Measurements from ENCODE around the gene ZDHHC23.

The ZDHHC23 gene

GRCh38 chr3:113948015-113948917 lies 453 bp downstream of the ZDHHC23 start:
- Histone ChIP-seq H3K27me3 (ENCODE audit: control insufficient read depth, low read length) (no peaks in the 10 kb centered on the region), H3K27ac (ENCODE audit: low read depth, low read length) (no peak overlapping the region), H3K4me1 (ENCODE audit: control insufficient read depth, low read length) (peaks cover 24% of the 10 kb centered on the region), H3K79me2 (ENCODE audit: control insufficient read depth, low read length) (no peaks in the 10 kb centered on the region), H3K9me2 (replicated peaks; ENCODE audit: control insufficient read depth, low read length) (no peaks in the 10 kb centered on the region), H3F3A (ENCODE audit: control insufficient read depth, insufficient read depth) (peaks cover 6% of the 10 kb centered on the region; the same call in 1 of the 2 replicates), H3K4me2 (ENCODE audit: low read length) (peak overlapping the region; percentile 89), H4K20me1 (ENCODE audit: control insufficient read depth, insufficient read depth, low read depth, low read length) (no peaks in the 10 kb centered on the region), H3K36me3 (ENCODE audit: control insufficient read depth, low read length) (peaks cover 23% of the 10 kb centered on the region), H3K4me3 (ENCODE audit: low read length) (peak overlapping the region; percentile 89), H3K9me3 (ENCODE audit: control insufficient read depth, insufficient read depth, low read length) (no peaks in the 10 kb centered on the region)
- no peak for TF ChIP-seq EZH2phosphoT487 (IDR thresholded peaks at IDR 0.05; ENCODE audit: borderline replicate concordance, low read length)
- no peak for TF ChIP-seq CTCF (IDR thresholded peaks at IDR 0.05; ENCODE audit: low read depth, low read length, poor library complexity, severe bottlenecking)

- Histone ChIP-seq H3K36me3 (ENCODE audit: control insufficient read depth, low read length) (peaks cover 63% of the 10 kb centered on the region), H3K4me2 (ENCODE audit: low read length) (no peak overlapping the region), H3F3A (ENCODE audit: control insufficient read depth, insufficient read depth) (0 out of 2 replicates have a peak, but pooled peaks cover 3% of the 10 kb centered on the region), H3K27ac (ENCODE audit: low read depth, low read length) (no peak overlapping the region), H3K4me3 (ENCODE audit: low read length) (no peak overlapping the region), H3K9me2 (replicated peaks; ENCODE audit: control insufficient read depth, low read length) (no peaks in the 10 kb centered on the region), H3K4me1 (ENCODE audit: control insufficient read depth, low read length) (peaks cover 12% of the 10 kb centered on the region), H3K27me3 (ENCODE audit: control insufficient read depth, low read length) (no peaks in the 10 kb centered on the region), H4K20me1 (ENCODE audit: control insufficient read depth, insufficient read depth, low read depth, low read length) (no peaks in the 10 kb centered on the region), H3K79me2 (ENCODE audit: control insufficient read depth, low read length) (no peaks in the 10 kb centered on the region), H3K9me3 (ENCODE audit: control insufficient read depth, insufficient read depth, low read length) (no peaks in the 10 kb centered on the region)
- TF ChIP-seq CTCF (IDR thresholded peaks at IDR 0.05; ENCODE audit: low read depth, low read length, poor library complexity, severe bottlenecking) (no peak), EZH2phosphoT487 (IDR thresholded peaks at IDR 0.05; ENCODE audit: borderline replicate concordance, low read length) (no peak)
Measured at GRCh38 chr3:113952921-113953320, 5.1 kb downstream of the ZDHHC23 start.

- H3K4me1 ChIP-seq (ENCODE audit: control insufficient read depth, low read length), result peaks cover 7% of the 10 kb centered on the region
- no peak overlapping the region for H3K27ac ChIP-seq (ENCODE audit: low read depth, low read length)
- H3K4me2 ChIP-seq (ENCODE audit: low read length), result no peak overlapping the region
- H3K4me3 ChIP-seq (ENCODE audit: low read length), result no peak overlapping the region
- no peaks in the 10 kb centered on the region for H3K9me3 ChIP-seq (ENCODE audit: control insufficient read depth, insufficient read depth, low read length)
- TF ChIP-seq CTCF (IDR thresholded peaks at IDR 0.05; ENCODE audit: low read depth, low read length, poor library complexity, severe bottlenecking) (no peak), EZH2phosphoT487 (IDR thresholded peaks at IDR 0.05; ENCODE audit: borderline replicate concordance, low read length) (no peak)
- H3K9me2 ChIP-seq (replicated peaks; ENCODE audit: control insufficient read depth, low read length), result no peaks in the 10 kb centered on the region
- H3F3A ChIP-seq (ENCODE audit: control insufficient read depth, insufficient read depth), result 0 out of 2 replicates have a peak, but pooled peaks cover 3% of the 10 kb centered on the region
- H4K20me1 ChIP-seq (ENCODE audit: control insufficient read depth, insufficient read depth, low read depth, low read length), result no peaks in the 10 kb centered on the region
- no peaks in the 10 kb centered on the region for H3K79me2 ChIP-seq (ENCODE audit: control insufficient read depth, low read length)
- no peaks in the 10 kb centered on the region for H3K27me3 ChIP-seq (ENCODE audit: control insufficient read depth, low read length)
- peaks cover 70% of the 10 kb centered on the region for H3K36me3 ChIP-seq (ENCODE audit: control insufficient read depth, low read length)
Measured at GRCh38 chr3:113953677-113954076, 5.9 kb downstream of the ZDHHC23 start.
